IMR-90 (cell line): ENCODE results near the gene CLEC3B. TPM values are rescaled to one million over a fixed set of nuclear protein-coding genes. Genes with fewer than 3 reads are reported as not detected.

Experiments
- ATAC-seq: fragments of 200-7000 bp; cut with Tn5 transposase; 2 replicates; pipeline ENCODE4 v1.9.1; 2020; ENCODE audit warnings: low read depth, mild to moderate bottlenecking, moderate library complexity
- BruUV-seq: library from RNA; stranded (reverse); fragments of 400-500 nt; replicated peaks from 2 replicates; lab custom pipeline; 2021; lab: Mats Ljungman, UMichigan
- CTCF ChIA-PET: fragments of 300-600 bp; formaldehyde crosslinking; extraction: SDS; loops from one replicate; lab custom pipeline; 2021; ENCODE audit warnings: antibody characterized with exemption; lab: Yijun Ruan, JAX
- POLR2A ChIA-PET: fragments of 300-600 bp; sonication (Branson Sonifier 250); formaldehyde crosslinking; loops from one replicate; lab custom pipeline; 2022; ENCODE audit warnings: antibody characterized with exemption; ENCODE audit not compliant: unreplicated experiment; lab: Charles Lee
- DNase-seq: peaks from one replicate; pipeline ENCODE4 v3.0.0; 2013
- H2AFZ ChIP-seq: replicated peaks from 2 replicates; pipeline ENCODE3; 2013; ENCODE audit warnings: low read length, mild to moderate bottlenecking; ENCODE audit not compliant: poor library complexity
- H2AK5ac ChIP-seq: 2 replicates; pipeline ENCODE4 v1.6.1; 2013; ENCODE audit warnings: low read depth, low read length, inconsistent platforms
- H2AK9ac ChIP-seq: replicated peaks from 2 replicates; pipeline ENCODE3; 2013; ENCODE audit warnings: mild to moderate bottlenecking, low read depth, low read length, moderate library complexity; ENCODE audit not compliant: poor library complexity
- H2BK120ac ChIP-seq: 2 replicates; pipeline ENCODE4 v1.6.1; 2013; ENCODE audit warnings: low read depth, low read length, inconsistent platforms
- H2BK15ac ChIP-seq: 3 replicates; pipeline ENCODE4 v1.6.1; 2013; ENCODE audit warnings: low read depth, low read length, inconsistent platforms
- H2BK20ac ChIP-seq: 2 replicates; pipeline ENCODE4 v1.6.1; 2013; ENCODE audit warnings: low read depth, mild to moderate bottlenecking, inconsistent platforms, low read length, moderate library complexity
- H2BK5ac ChIP-seq: 2 replicates; pipeline ENCODE4 v1.6.1; 2013; ENCODE audit warnings: mild to moderate bottlenecking, low read depth, low read length, inconsistent platforms; ENCODE audit not compliant: poor library complexity, severe bottlenecking
- H3K14ac ChIP-seq: replicated peaks from 2 replicates; pipeline ENCODE4 v1.6.1; 2013; ENCODE audit warnings: low read depth, low read length, inconsistent platforms
- H3K18ac ChIP-seq: 2 replicates; pipeline ENCODE4 v1.6.1; 2013; ENCODE audit warnings: low read depth, low read length, control low read depth
- H3K23ac ChIP-seq: 2 replicates; pipeline ENCODE4 v1.6.1; 2013; ENCODE audit warnings: low read depth, low read length, inconsistent platforms
- H3K27ac ChIP-seq: 2 replicates; pipeline ENCODE4 v1.5.1; 2013; ENCODE audit warnings: mild to moderate bottlenecking, control low read depth, low read length; ENCODE audit not compliant: insufficient read depth
- H3K27me3 ChIP-seq: 2 replicates; pipeline ENCODE4 v1.6.1; 2013; ENCODE audit warnings: low read length; ENCODE audit not compliant: control insufficient read depth, insufficient read depth
- H3K36me3 ChIP-seq: 2 replicates; pipeline ENCODE4 v1.6.1; 2013; ENCODE audit warnings: low read length, mixed read lengths; ENCODE audit not compliant: control insufficient read depth, insufficient read depth
- H3K4ac ChIP-seq: 2 replicates; pipeline ENCODE4 v1.6.1; 2013; ENCODE audit warnings: low read depth, low read length, inconsistent platforms
- H3K4me1 ChIP-seq: 2 replicates; pipeline ENCODE4 v1.6.1; 2013; ENCODE audit warnings: low read length, mixed read lengths; ENCODE audit not compliant: control insufficient read depth, insufficient read depth
- H3K4me2 ChIP-seq: 2 replicates; pipeline ENCODE4 v1.6.1; 2013; ENCODE audit warnings: low read depth, mild to moderate bottlenecking, control low read depth, low read length, moderate library complexity
- H3K4me3 ChIP-seq: 2 replicates; pipeline ENCODE4 v1.5.1; 2013; ENCODE audit warnings: low read depth, mild to moderate bottlenecking, control low read depth, low read length, moderate library complexity; ENCODE audit not compliant: insufficient read depth
- H3K56ac ChIP-seq: 2 replicates; pipeline ENCODE4 v1.6.1; 2013; ENCODE audit warnings: low read length, inconsistent platforms; ENCODE audit not compliant: insufficient read depth; ENCODE audit errors: extremely low read depth
- H3K79me1 ChIP-seq, 2 experiments: 2 replicates each; pipeline ENCODE4 v1.6.1; 2013; ENCODE audit warnings: low read length in 2 of 2, inconsistent platforms in 1 of 2, low read depth in 1 of 2
- H3K9ac ChIP-seq: 2 replicates; pipeline ENCODE4 v1.6.1; 2013; ENCODE audit warnings: low read depth, low read length, control low read depth
- H3K9me1 ChIP-seq: 2 replicates; pipeline ENCODE4 v1.6.1; 2013; ENCODE audit warnings: low read length, inconsistent platforms; ENCODE audit not compliant: insufficient read depth
- H3K9me3 ChIP-seq: 2 replicates; pipeline ENCODE4 v1.6.1; 2013; ENCODE audit warnings: low read length; ENCODE audit not compliant: control insufficient read depth, insufficient read depth
- H4K20me1 ChIP-seq: 2 replicates; pipeline ENCODE4 v1.6.1; 2013; ENCODE audit warnings: low read length, inconsistent platforms; ENCODE audit not compliant: insufficient read depth
- H4K5ac ChIP-seq: 2 replicates; pipeline ENCODE4 v1.6.1; 2013; ENCODE audit warnings: mild to moderate bottlenecking, low read depth, low read length, control low read depth
- H4K8ac ChIP-seq, 2 experiments: 2 replicates each; pipeline ENCODE4 v1.6.1; 2013; ENCODE audit warnings: low read depth in 2 of 2, low read length in 2 of 2, control low read depth in 1 of 2, inconsistent platforms in 1 of 2
- H4K91ac ChIP-seq: 2 replicates; pipeline ENCODE4 v1.6.1; 2013; ENCODE audit warnings: low read depth, low read length, inconsistent platforms; ENCODE audit not compliant: insufficient read depth
- FOS ChIP-seq: fragments of 150-350 bp; IDR thresholded peaks from 2 replicates; pipeline ENCODE4 v1.6.1; 2016; ENCODE audit warnings: low read depth, low read length
- dilution Hi-C: fragments of 300-500 bp; cut with HindIII; formaldehyde crosslinking; loops from one replicate; pipeline ENCODE4 v1.14.3; 2018; ENCODE audit warnings: low sequenced_read_pairs; ENCODE audit not compliant: unreplicated experiment
- in situ Hi-C: fragments of 300-500 bp; cut with MboI; formaldehyde crosslinking; loops from 3 replicates; pipeline ENCODE4 v1.14.3; 2019; ENCODE audit warnings: low sequenced_read_pairs, inconsistent platforms, mixed read lengths
- intact Hi-C: fragments of 100-400 bp; cut with micrococcal nuclease; formaldehyde crosslinking; loops from 2 replicates; pipeline ENCODE4 v1.10.0; 2022
- polyA plus RNA-seq, 3 experiments: library from polyadenylated mRNA; depleted of rRNA; stranded (reverse); fragments of >200 nt; gene quantifications; 2 replicates each; pipeline ENCODE4 v1.2.3, GENCODE V29; 2012; ENCODE audit warnings: low replicate concordance in 1 of 3
- total RNA-seq: library from RNA; depleted of rRNA; stranded (reverse); fragments of >200 nt; gene quantifications from 2 replicates; pipeline ENCODE4 v1.2.3, GENCODE V29; 2012
- TF ChIP-seq, protein P1 (sequence below): fragments of 150-350 bp; IDR thresholded peaks from 2 replicates; pipeline ENCODE4 v1.6.1; 2016; ENCODE audit warnings: low read depth, mild to moderate bottlenecking, low read length, moderate library complexity, borderline replicate concordance

The CLEC3B gene
- total and polyA plus RNA-seq, 2 of the 4 experiments (the other 2 are of a cell fraction): 3.6 to 13.2 TPM

DNA sequence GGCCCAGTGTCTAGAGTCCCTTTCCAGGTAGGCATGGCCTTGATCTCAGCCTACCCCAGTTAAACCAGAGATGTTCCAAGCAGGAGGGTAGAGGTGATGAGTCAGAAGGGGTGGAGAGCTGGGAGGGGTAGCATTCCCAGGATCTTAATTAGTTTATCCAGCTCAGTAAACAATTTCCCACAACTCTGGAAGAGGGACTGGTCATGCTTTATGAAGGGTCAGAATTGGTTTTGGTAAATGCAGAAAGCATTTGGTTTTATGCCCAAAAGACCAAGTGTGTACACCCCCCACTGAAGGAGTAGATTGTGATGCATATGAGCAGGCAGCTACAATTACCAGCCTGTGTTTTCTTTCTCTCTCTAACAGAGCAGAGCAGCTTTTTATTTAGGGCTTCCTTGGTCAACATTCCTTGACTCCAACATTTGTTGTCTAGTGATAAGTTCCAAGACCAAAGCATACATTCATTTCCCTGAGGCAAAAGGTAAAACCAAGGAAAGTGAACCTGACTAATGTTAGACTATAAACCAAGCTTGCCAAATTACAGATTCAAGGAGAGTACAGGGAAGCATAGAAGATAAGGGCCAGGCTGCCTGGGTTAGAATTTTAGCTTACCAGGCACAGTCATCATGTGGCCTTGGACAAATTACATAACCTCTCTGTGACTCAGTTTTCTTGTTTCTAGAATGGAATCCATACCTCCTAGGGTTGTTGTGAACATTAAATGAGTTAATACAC is 32.5 kb upstream of the CLEC3B start:
- Histone ChIP-seq H3K9me1 (peaks cover 35% of the 10 kb centered on the region), H3K4ac (peak overlapping the region; percentile 67), H3K23ac (0 out of 2 replicates have a peak overlapping the region, but pooled peaks have one; percentile 11), H2BK5ac (peak overlapping the region; percentile 86), H3K4me1 (peaks cover 27% of the 10 kb centered on the region), H4K8ac (0 out of 4 replicates have a peak overlapping the region, but pooled peaks of 1 of the 2 experiments have one; percentile 7), H3K4me2 (peak overlapping the region; percentile 9; the same call in 1 of the 2 replicates), H3K18ac (no peak overlapping the region), H3K9ac (no peak overlapping the region), H2BK15ac (peak overlapping the region; percentile 29; the same call in 2 of the 3 replicates), H3K27me3 (no peaks in the 10 kb centered on the region), H3K27ac (peak overlapping the region; percentile 48; the same call in 1 of the 2 replicates), H2AK5ac (peak overlapping the region; percentile 27), H4K5ac (peak overlapping the region; percentile 52), H2BK20ac (peak overlapping the region; percentile 91), H4K91ac (peak overlapping the region; percentile 54; the same call in 1 of the 2 replicates), H3K36me3 (peaks cover 15% of the 10 kb centered on the region), H2BK120ac (peak overlapping the region; percentile 56), H2AK9ac (no peak overlapping the region), H2AFZ (no peak overlapping the region), H3K9me3 (no peaks in the 10 kb centered on the region), H3K56ac (no peak overlapping the region), H3K14ac (peak overlapping the region; percentile 51; the same call in 1 of the 2 replicates), H4K20me1 (peaks cover 30% of the 10 kb centered on the region), H3K4me3 (no peak overlapping the region), H3K79me1 (peaks cover 43 to 76% of the 10 kb centered on the region in 2 experiments)
- TF ChIP-seq, protein P1, sequence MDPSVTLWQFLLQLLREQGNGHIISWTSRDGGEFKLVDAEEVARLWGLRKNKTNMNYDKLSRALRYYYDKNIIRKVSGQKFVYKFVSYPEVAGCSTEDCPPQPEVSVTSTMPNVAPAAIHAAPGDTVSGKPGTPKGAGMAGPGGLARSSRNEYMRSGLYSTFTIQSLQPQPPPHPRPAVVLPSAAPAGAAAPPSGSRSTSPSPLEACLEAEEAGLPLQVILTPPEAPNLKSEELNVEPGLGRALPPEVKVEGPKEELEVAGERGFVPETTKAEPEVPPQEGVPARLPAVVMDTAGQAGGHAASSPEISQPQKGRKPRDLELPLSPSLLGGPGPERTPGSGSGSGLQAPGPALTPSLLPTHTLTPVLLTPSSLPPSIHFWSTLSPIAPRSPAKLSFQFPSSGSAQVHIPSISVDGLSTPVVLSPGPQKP: no peak
- TF ChIP-seq FOS: 0 out of 2 replicates have a peak, but pooled peaks have one; percentile 34
- ATAC-seq: peak; percentile 81
- dilution Hi-C loops (no loop called here), in situ Hi-C loops (no loop called here), intact Hi-C loops (no loop called here)
- DNase-seq: peak; percentile 79
- ChIA-PET CTCF (interaction anchor here (1.4 kb wide), 1 partner anchor 28 kb away, joined by 3 read pairs; no protein-coding TSS in a partner anchor), POLR2A (interaction anchor here (1.4 kb wide), 1 partner anchor 17 kb away, joined by 7 read pairs; no protein-coding TSS in a partner anchor)
- BruUV-seq: no TSS peak
